ENCODE data around the gene SORCS2. TPM values are rescaled to one million over a fixed set of nuclear protein-coding genes. Genes with fewer than 3 reads are reported as not detected.

The SORCS2 gene
- total and polyA plus RNA-seq, 4 donors, result 2.2 to 7.7 (median 2.5) TPM

GRCh38 chr4:7572894-7573293 is 380.6 kb downstream of the SORCS2 start:
- Histone ChIP-seq H3K36me3 (ENCODE audit: control insufficient read depth in 4 of 4, insufficient read depth in 4 of 4, low read length in 4 of 4) (no peaks in the 10 kb centered on the region), H3K9ac (ENCODE audit: insufficient read depth in 1 of 2, low read length in 2 of 2) (no peak overlapping the region), H3K27me3 (ENCODE audit: control insufficient read depth in 3 of 3, insufficient read depth in 3 of 3, low read length in 2 of 3) (peaks cover 0 to 31% (median 2%) of the 10 kb centered on the region in 3 donors), H3K9me3 (ENCODE audit: control insufficient read depth in 4 of 4, insufficient read depth in 3 of 4, low read length in 3 of 4) (peaks cover 0 to 54% (median 10%) of the 10 kb centered on the region in 4 donors), H3K4me3 (no peak overlapping the region), H3K4me1 (ENCODE audit: control insufficient read depth in 5 of 5, insufficient read depth in 5 of 5, low read length in 5 of 5) (no peaks in the 10 kb centered on the region), H3K27ac (ENCODE audit: low read depth in 1 of 2, low read length in 1 of 2) (no peak overlapping the region)
- DNase-seq (no peak), ATAC-seq (ENCODE audit: insufficient read depth, low FRiP score) (no peak)
- no peak for TF ChIP-seq CTCF (IDR thresholded peaks at IDR 0.05; ENCODE audit: control extremely low read depth, extremely low read depth)
- 83 to 86% methylated on average over 7 of the region's 7 CpGs for WGBS, 2 donors

- no peak for ATAC-seq (ENCODE audit: insufficient read depth, low FRiP score)
- Histone ChIP-seq H3K9ac (ENCODE audit: insufficient read depth in 1 of 2, low read length in 2 of 2) (no peak overlapping the region), H3K4me3 (no peak overlapping the region), H3K27me3 (ENCODE audit: control insufficient read depth in 3 of 3, insufficient read depth in 3 of 3, low read length in 2 of 3) (peaks cover 0 to 29% (median 2%) of the 10 kb centered on the region in 3 donors), H3K36me3 (ENCODE audit: control insufficient read depth in 4 of 4, insufficient read depth in 4 of 4, low read length in 4 of 4) (no peaks in the 10 kb centered on the region), H3K9me3 (ENCODE audit: control insufficient read depth in 4 of 4, insufficient read depth in 3 of 4, low read length in 3 of 4) (peaks cover 0 to 58% (median 13%) of the 10 kb centered on the region in 4 donors), H3K4me1 (ENCODE audit: control insufficient read depth in 5 of 5, insufficient read depth in 5 of 5, low read length in 5 of 5) (no peaks in the 10 kb centered on the region), H3K27ac (ENCODE audit: low read depth in 1 of 2, low read length in 1 of 2) (no peak overlapping the region)
- DNase-seq, result no peak
- TF ChIP-seq CTCF (IDR thresholded peaks at IDR 0.05; ENCODE audit: control extremely low read depth, extremely low read depth), result no peak
- WGBS, 2 donors, result 79 to 83% methylated on average over 8 to 9 of the region's 9 CpGs
These were observed 381.3 kb downstream of the SORCS2 start for GRCh38 chr4:7573576-7574091.

GRCh38 chr4:7574287-7575014 is 382.1 kb downstream of the SORCS2 start:
- no peaks in the 10 kb centered on the region for H3K4me1 ChIP-seq (ENCODE audit: control insufficient read depth in 5 of 5, insufficient read depth in 5 of 5, low read length in 5 of 5)
- 66 to 72% methylated on average over 11 of the region's 11 CpGs for WGBS, 2 donors
- no peak overlapping the region for H3K27ac ChIP-seq (ENCODE audit: low read depth in 1 of 2, low read length in 1 of 2)
- H3K27me3 ChIP-seq (ENCODE audit: control insufficient read depth in 3 of 3, insufficient read depth in 3 of 3, low read length in 2 of 3), result peaks cover 0 to 29% (median 2%) of the 10 kb centered on the region in 3 donors
- H3K36me3 ChIP-seq (ENCODE audit: control insufficient read depth in 4 of 4, insufficient read depth in 4 of 4, low read length in 4 of 4), result no peaks in the 10 kb centered on the region
- ATAC-seq (ENCODE audit: insufficient read depth, low FRiP score) (no peak), DNase-seq (no peak)
- peaks cover 0 to 60% (median 14%) of the 10 kb centered on the region in 4 donors for H3K9me3 ChIP-seq (ENCODE audit: control insufficient read depth in 4 of 4, insufficient read depth in 3 of 4, low read length in 3 of 4)
- no peak overlapping the region for H3K9ac ChIP-seq (ENCODE audit: insufficient read depth in 1 of 2, low read length in 2 of 2)
- no peak for TF ChIP-seq CTCF (IDR thresholded peaks at IDR 0.05; ENCODE audit: control extremely low read depth, extremely low read depth)
- no peak overlapping the region for H3K4me3 ChIP-seq
